Osteoblast (primary cell): ENCODE results near the gene RAB30. TPM values are rescaled to one million over a fixed set of nuclear protein-coding genes. Genes with fewer than 3 reads are reported as not detected.

Experiments used
- DNase-seq: peaks from one replicate; pipeline ENCODE4 v3.0.0; 2011; ENCODE audit warnings: low spot score, mixed read lengths; ENCODE audit not compliant: insufficient read length; ENCODE audit errors: missing footprints
- H2AFZ ChIP-seq: 2 replicates; pipeline ENCODE4 v1.6.0; 2011; ENCODE audit warnings: mild to moderate bottlenecking, low read length
- H3K27ac ChIP-seq: 2 replicates; pipeline ENCODE4 v1.5.1; 2011; ENCODE audit warnings: mild to moderate bottlenecking, low read depth, low read length, moderate library complexity
- H3K27me3 ChIP-seq: 2 replicates; pipeline ENCODE4 v1.6.0; 2012; ENCODE audit warnings: mild to moderate bottlenecking, control low read depth, inconsistent platforms, low read length, moderate library complexity; ENCODE audit not compliant: insufficient read depth
- H3K36me3 ChIP-seq: 2 replicates; pipeline ENCODE4 v1.5.1; 2011; ENCODE audit warnings: mild to moderate bottlenecking, low read length, control low read depth, moderate library complexity; ENCODE audit not compliant: insufficient read depth
- H3K4me1 ChIP-seq: 2 replicates; pipeline ENCODE4 v1.5.1; 2011; ENCODE audit warnings: mild to moderate bottlenecking, low read length, control low read depth, moderate library complexity; ENCODE audit not compliant: insufficient read depth
- H3K4me2 ChIP-seq: 2 replicates; pipeline ENCODE4 v1.6.0; 2011; ENCODE audit warnings: mild to moderate bottlenecking, low read length; ENCODE audit not compliant: insufficient read depth
- H3K4me3 ChIP-seq: fragments of 200-600 bp; sonication (generic); 3 replicates; pipeline ENCODE4 v1.5.1; 2012; ENCODE audit warnings: mild to moderate bottlenecking, low read length, inconsistent platforms; ENCODE audit not compliant: insufficient read depth
- H3K79me2 ChIP-seq: 2 replicates; pipeline ENCODE4 v1.6.0; 2012; ENCODE audit warnings: mild to moderate bottlenecking, low read length, control low read depth, inconsistent platforms; ENCODE audit not compliant: insufficient read depth
- H3K9me3 ChIP-seq: 2 replicates; pipeline ENCODE4 v1.5.1; 2011; ENCODE audit warnings: low read depth, low read length, control low read depth
- H4K20me1 ChIP-seq: 2 replicates; pipeline ENCODE4 v1.6.0; 2012; ENCODE audit warnings: mild to moderate bottlenecking, low read length, control low read depth; ENCODE audit not compliant: insufficient read depth
- CTCF ChIP-seq: IDR thresholded peaks from 2 replicates; pipeline ENCODE4 v1.5.1; 2011; ENCODE audit warnings: mild to moderate bottlenecking, low read depth, low read length, moderate library complexity; ENCODE audit errors: extremely low read depth
- total RNA-seq: library from RNA; depleted of rRNA; stranded (reverse); fragments of >200 nt; gene quantifications from 2 replicates; pipeline ENCODE4 v1.2.3, GENCODE V29; 2012

The RAB30 gene
- total RNA-seq, 1 donor, result 21.0 TPM

GRCh38 chr11:82989628-82990404 lies 81.9 kb downstream of the RAB30 start:
- no peaks in the 10 kb centered on the region for H3K9me3 ChIP-seq
- no peak for TF ChIP-seq CTCF
- H3K27me3 ChIP-seq, result no peaks in the 10 kb centered on the region
- H3K79me2 ChIP-seq, result no peaks in the 10 kb centered on the region
- no peaks in the 10 kb centered on the region for H4K20me1 ChIP-seq
- no peak overlapping the region for H2AFZ ChIP-seq
- H3K27ac ChIP-seq, result no peak overlapping the region
- no peaks in the 10 kb centered on the region for H3K4me1 ChIP-seq
- no peak overlapping the region for H3K4me3 ChIP-seq
- peaks cover 5% of the 10 kb centered on the region for H3K36me3 ChIP-seq
- no peak overlapping the region for H3K4me2 ChIP-seq
- no peak for DNase-seq

GRCh38 chr11:82988936-82989627 lies 82.6 kb downstream of the RAB30 start:
- Histone ChIP-seq H3K27ac (no peak overlapping the region), H3K9me3 (no peaks in the 10 kb centered on the region), H3K4me3 (no peak overlapping the region), H3K4me2 (no peak overlapping the region), H3K4me1 (no peaks in the 10 kb centered on the region), H2AFZ (no peak overlapping the region), H3K36me3 (peaks cover 11% of the 10 kb centered on the region), H4K20me1 (no peaks in the 10 kb centered on the region), H3K27me3 (no peaks in the 10 kb centered on the region), H3K79me2 (no peaks in the 10 kb centered on the region)
- no peak for DNase-seq
- no peak for TF ChIP-seq CTCF

- H3K27ac ChIP-seq, result no peak overlapping the region
- no peak for DNase-seq
- no peak overlapping the region for H2AFZ ChIP-seq
- no peaks in the 10 kb centered on the region for H3K27me3 ChIP-seq
- H3K9me3 ChIP-seq, result no peaks in the 10 kb centered on the region
- no peaks in the 10 kb centered on the region for H4K20me1 ChIP-seq
- no peaks in the 10 kb centered on the region for H3K4me1 ChIP-seq
- no peak overlapping the region for H3K4me2 ChIP-seq
- H3K4me3 ChIP-seq, result no peak overlapping the region
- H3K36me3 ChIP-seq, result peaks cover 16% of the 10 kb centered on the region
- H3K79me2 ChIP-seq, result no peaks in the 10 kb centered on the region
- TF ChIP-seq CTCF, result no peak
These were observed 83.7 kb downstream of the RAB30 start for GRCh38 chr11:82987997-82988396.

- no peak for DNase-seq
- H3K27me3 ChIP-seq, result no peaks in the 10 kb centered on the region
- H3K9me3 ChIP-seq, result no peaks in the 10 kb centered on the region
- no peaks in the 10 kb centered on the region for H3K79me2 ChIP-seq
- H4K20me1 ChIP-seq, result no peaks in the 10 kb centered on the region
- H3K27ac ChIP-seq, result no peak overlapping the region
- no peak overlapping the region for H3K4me2 ChIP-seq
- H3K4me3 ChIP-seq, result no peak overlapping the region
- no peak for TF ChIP-seq CTCF
- H3K4me1 ChIP-seq, result no peaks in the 10 kb centered on the region
- H2AFZ ChIP-seq, result no peak overlapping the region
- peaks cover 24% of the 10 kb centered on the region for H3K36me3 ChIP-seq
These were observed 85.3 kb downstream of the RAB30 start for GRCh38 chr11:82986446-82986845.
